Measurements from ENCODE around the gene SLC27A5. TPM values are rescaled to one million over a fixed set of nuclear protein-coding genes. Genes with fewer than 3 reads are reported as not detected.
A peak's percentile ranks its signal among the peaks of the same experiment; 100 is the strongest.

The SLC27A5 gene
- total and polyA plus RNA-seq, 10 donors = 6.0 to 26.8 (median 8.6) TPM

- peaks cover 22 to 69% (median 57%) of the 10 kb centered on the region in 6 donors for H3K4me1 ChIP-seq
- no peak for TF ChIP-seq CTCF (IDR thresholded peaks at IDR 0.05 in 8 of 11, conservative IDR thresholded peaks at IDR 0.05 in 3 of 11)
- TF ChIP-seq POLR2A (IDR thresholded peaks at IDR 0.05) = no peak
- no peak for TF ChIP-seq POLR2AphosphoS5 (IDR thresholded peaks at IDR 0.05)
- H3K27me3 ChIP-seq (replicated peaks in 1 of 7) = no peaks in the 10 kb centered on the region
- no peak overlapping the region for H3K27ac ChIP-seq
- intact Hi-C loops (cut with DNase I; ENCODE audit: low total_unique reads) = no loop called here
- no peaks in the 10 kb centered on the region for H3K9me3 ChIP-seq
- H3K36me3 ChIP-seq = peaks cover 3 to 34% (median 17%) of the 10 kb centered on the region in 6 donors
- WGBS, 5 donors = 87 to 94% (median 93%) methylated on average over 2 of the region's 2 CpGs
- H3K4me3 ChIP-seq = no peak overlapping the region
- no peak for DNase-seq
Observed at GRCh38 chr19:58515259-58515658, 3.5 kb upstream of the SLC27A5 start.

DNA sequence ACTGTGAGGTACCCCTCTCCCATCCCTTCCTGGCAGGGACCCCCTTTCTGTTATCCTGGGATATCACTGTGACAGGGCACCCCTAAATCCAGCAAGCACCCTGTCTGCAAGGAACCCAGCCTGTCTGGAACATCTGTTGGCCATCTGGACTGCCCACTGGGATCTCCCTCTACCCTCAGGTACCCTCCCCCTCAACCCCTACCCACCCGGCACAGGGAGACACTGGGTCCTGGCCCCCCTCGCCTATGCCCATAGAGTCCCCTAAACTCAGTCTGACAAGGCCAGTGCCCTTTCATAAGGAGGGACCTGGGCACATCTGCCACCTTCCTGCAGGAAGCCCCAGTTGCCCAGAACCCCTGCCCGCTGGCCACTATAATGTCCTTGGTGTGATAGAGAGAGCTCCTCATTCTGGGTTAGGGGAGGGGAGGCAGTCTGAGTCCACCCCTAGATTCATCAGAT, 2.8 kb upstream of the SLC27A5 start:
- TF ChIP-seq POLR2AphosphoS5 (IDR thresholded peaks at IDR 0.05) (no peak), CTCF (IDR thresholded peaks at IDR 0.05 in 8 of 11, conservative IDR thresholded peaks at IDR 0.05 in 3 of 11) (no peak), POLR2A (IDR thresholded peaks at IDR 0.05) (no peak)
- Histone ChIP-seq H3K4me3 (peak overlapping the region; percentile 21 to 74 (median 40)), H3K4me1 (peaks cover 22 to 63% (median 54%) of the 10 kb centered on the region in 6 donors), H3K27ac (peak overlapping the region in 4 of 8 donors; percentile 55 to 77 (median 70)), H3K9me3 (no peaks in the 10 kb centered on the region), H3K36me3 (peaks cover 3 to 34% (median 17%) of the 10 kb centered on the region in 6 donors), H3K27me3 (replicated peaks in 1 of 7) (no peaks in the 10 kb centered on the region)
- no peak for DNase-seq
- intact Hi-C loops (cut with DNase I; ENCODE audit: low total_unique reads) = no loop called here
- WGBS, 5 donors = 56 to 72% (median 66%) methylated on average over 3 of the region's 3 CpGs

DNA sequence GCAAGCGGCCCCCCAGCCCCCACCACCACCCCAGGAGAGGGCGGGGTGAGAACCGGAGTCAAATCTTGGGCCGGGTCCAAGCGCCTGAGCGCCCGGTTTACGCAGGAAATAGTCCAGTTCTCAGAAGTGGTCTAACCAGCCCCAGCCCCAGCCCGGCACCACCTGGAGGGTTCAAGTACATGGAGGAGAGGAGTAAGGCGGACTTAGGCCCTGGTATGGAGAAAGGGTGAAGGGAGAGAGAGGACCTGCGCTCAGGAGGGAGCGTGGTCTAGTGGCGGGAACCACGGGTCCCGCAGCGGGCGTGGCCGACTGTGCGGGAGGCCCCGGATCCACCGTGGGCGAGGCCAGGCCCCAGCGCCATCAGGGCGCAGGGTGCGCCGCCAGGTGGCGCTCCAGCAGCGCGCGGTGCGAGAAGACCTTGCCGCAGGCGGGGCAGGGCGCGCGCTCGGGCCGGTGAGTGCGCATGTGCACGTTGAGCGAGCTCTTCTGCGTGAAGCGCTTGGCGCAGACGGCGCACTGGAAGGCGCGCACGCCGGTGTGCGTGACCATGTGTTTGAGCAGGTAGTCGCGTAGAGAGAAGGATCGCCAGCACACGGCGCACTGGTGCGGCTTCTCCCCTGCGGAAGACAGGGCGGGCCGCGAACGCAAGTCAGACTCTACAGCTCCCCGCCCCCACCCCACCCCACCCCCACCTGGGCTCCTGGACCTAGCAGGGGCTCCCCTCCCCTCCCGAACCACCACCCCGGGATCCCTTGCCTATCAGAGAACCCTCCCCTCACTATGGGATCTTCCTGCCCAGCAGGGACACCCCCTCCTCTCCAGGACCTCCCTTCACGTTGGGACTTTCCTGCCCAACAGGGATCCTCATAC, 2.1 kb upstream of the SLC27A5 start:
- TF ChIP-seq POLR2A (IDR thresholded peaks at IDR 0.05) (no peak), CTCF (IDR thresholded peaks at IDR 0.05 in 8 of 11, conservative IDR thresholded peaks at IDR 0.05 in 3 of 11) (peak; percentile 80 to 98 (median 97)), POLR2AphosphoS5 (IDR thresholded peaks at IDR 0.05) (peak; percentile 85 to 90 (median 89))
- WGBS, 5 donors = 10 to 20% (median 12%) methylated on average over 53 to 66 of the region's 66 CpGs
- intact Hi-C loops (cut with DNase I; ENCODE audit: low total_unique reads) = no loop called here
- H3K4me3 ChIP-seq = peak overlapping the region; percentile 21 to 74 (median 40)
- peaks cover 0 to under 1% (median 0%) of the 10 kb centered on the region in 8 donors for H3K9me3 ChIP-seq
- H3K27ac ChIP-seq = peak overlapping the region in 7 of 8 donors; percentile 55 to 77 (median 64)
- peaks cover 3 to 34% (median 17%) of the 10 kb centered on the region in 6 donors for H3K36me3 ChIP-seq
- H3K27me3 ChIP-seq (replicated peaks in 1 of 7) = no peaks in the 10 kb centered on the region
- DNase-seq = peak; percentile 97
- H3K4me1 ChIP-seq = peaks cover 22 to 59% (median 52%) of the 10 kb centered on the region in 6 donors

DNA sequence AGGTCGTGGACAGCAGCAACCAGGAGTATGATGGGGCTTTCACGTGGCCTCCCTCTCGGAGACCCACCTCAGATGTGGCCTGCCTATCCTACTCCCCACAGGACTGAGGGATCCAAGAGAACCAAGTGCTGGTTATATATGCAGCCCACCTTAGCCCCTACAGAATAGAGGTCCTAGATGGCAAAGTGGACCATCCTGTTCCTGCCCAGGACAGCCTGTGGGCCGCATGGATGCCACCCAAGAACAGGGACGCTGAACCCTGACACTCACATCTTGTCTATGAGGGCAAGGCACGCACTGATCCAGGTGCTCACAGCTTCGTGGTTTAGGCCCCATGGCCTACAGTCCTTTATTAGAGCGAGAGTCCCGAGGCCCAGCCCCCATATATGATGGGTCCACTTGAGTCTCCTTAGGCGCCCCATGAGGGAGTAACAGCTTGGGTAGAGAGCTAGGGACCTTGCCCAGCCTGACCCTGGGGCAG, 1.5 kb upstream of the SLC27A5 start:
- Histone ChIP-seq H3K9me3 (peaks cover 0 to 6% (median 0%) of the 10 kb centered on the region in 8 donors), H3K27ac (peak overlapping the region in 6 of 8 donors; percentile 55 to 77 (median 68)), H3K36me3 (peaks cover 3 to 34% (median 17%) of the 10 kb centered on the region in 6 donors), H3K27me3 (replicated peaks in 1 of 7) (no peaks in the 10 kb centered on the region), H3K4me1 (peaks cover 16 to 53% (median 45%) of the 10 kb centered on the region in 6 donors), H3K4me3 (peak overlapping the region in 1 of 8 donors; percentile 74)
- no peak for DNase-seq
- TF ChIP-seq CTCF (IDR thresholded peaks at IDR 0.05 in 8 of 11, conservative IDR thresholded peaks at IDR 0.05 in 3 of 11) (no peak), POLR2AphosphoS5 (IDR thresholded peaks at IDR 0.05) (no peak), POLR2A (IDR thresholded peaks at IDR 0.05) (no peak)
- intact Hi-C loops (cut with DNase I; ENCODE audit: low total_unique reads) = no loop called here
- 77 to 91% (median 85%) methylated on average over 6 to 10 of the region's 10 CpGs for WGBS, 5 donors
